Fibroblast of lung (primary cell): ENCODE data around the gene DDA1.

Experiments used
- EZH2 ChIP-seq: IDR thresholded peaks from 2 replicates; pipeline ENCODE4 v1.5.1; 2012; ENCODE audit warnings: low read length, control low read depth, mild to moderate bottlenecking; ENCODE audit errors: missing control alignments
- TF ChIP-seq, protein P1 (sequence below), 2 donors: IDR thresholded peaks in 1 of 2; conservative IDR thresholded peaks in 1 of 2; 1 replicate in 1 of 2; 2 replicates in 1 of 2; pipeline ENCODE4 v1.5.1; 2011 to 2012; ENCODE audit warnings: low read length in 2 of 2, control low read depth in 1 of 2, inconsistent platforms in 1 of 2, low read depth in 1 of 2, mild to moderate bottlenecking in 1 of 2

DNA sequence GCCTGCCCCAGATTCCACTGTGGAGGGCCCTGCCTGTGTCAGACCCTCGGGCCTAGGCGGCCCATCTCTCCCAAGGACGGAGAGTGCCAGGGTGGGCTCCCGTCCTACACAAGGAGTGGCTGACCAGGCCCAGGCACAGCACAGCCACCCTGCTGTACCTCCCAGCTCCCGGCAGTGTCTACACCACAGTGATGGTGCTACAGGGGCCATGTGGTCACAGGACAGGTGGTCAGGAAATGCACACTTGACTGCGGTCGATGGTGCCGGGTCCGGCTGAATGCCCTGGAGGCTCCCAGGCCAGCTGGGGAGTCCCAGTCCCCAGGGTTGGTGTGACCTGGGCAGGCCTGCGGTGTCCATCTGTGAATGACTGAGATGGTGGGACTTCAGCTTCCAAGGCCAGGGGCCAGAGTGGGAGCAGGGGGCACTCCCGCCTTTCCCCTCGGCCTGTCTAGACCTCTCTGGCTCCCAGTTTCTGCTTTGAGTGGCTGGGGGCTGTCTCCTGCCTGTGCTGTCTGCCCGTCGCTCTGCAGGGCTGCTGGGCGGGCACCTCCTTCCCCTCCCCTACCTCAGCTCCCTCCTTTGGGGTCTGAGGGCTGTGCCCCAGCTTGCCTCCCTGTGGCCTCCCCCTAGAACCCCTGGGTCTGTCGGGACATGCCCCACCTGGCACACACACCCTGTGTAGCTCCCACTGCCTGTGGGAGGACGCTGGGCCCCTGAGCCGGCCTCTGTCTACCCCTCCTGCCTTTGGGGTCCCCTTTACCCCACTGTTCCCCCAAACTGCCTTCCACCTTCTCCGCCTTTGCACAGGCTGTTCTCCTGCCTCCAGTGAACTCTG, 12.5 kb downstream of the DDA1 start:
- TF ChIP-seq, protein P1, sequence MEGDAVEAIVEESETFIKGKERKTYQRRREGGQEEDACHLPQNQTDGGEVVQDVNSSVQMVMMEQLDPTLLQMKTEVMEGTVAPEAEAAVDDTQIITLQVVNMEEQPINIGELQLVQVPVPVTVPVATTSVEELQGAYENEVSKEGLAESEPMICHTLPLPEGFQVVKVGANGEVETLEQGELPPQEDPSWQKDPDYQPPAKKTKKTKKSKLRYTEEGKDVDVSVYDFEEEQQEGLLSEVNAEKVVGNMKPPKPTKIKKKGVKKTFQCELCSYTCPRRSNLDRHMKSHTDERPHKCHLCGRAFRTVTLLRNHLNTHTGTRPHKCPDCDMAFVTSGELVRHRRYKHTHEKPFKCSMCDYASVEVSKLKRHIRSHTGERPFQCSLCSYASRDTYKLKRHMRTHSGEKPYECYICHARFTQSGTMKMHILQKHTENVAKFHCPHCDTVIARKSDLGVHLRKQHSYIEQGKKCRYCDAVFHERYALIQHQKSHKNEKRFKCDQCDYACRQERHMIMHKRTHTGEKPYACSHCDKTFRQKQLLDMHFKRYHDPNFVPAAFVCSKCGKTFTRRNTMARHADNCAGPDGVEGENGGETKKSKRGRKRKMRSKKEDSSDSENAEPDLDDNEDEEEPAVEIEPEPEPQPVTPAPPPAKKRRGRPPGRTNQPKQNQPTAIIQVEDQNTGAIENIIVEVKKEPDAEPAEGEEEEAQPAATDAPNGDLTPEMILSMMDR (conservative IDR thresholded peaks at IDR 0.05 in 1 of 2, IDR thresholded peaks at IDR 0.05 in 1 of 2; ENCODE audit: low read depth in 1 of 2, low read length in 2 of 2) = no peak
- no peak for TF ChIP-seq EZH2
